HepG2 (cell line): ENCODE results near the gene B3GNT9. TPM values are rescaled to one million over a fixed set of nuclear protein-coding genes. Genes with fewer than 3 reads are reported as not detected.

Source experiments
- CBFB ChIP-seq: sonication (generic); formaldehyde crosslinking; IDR thresholded peaks from 2 replicates; pipeline ENCODE4 v1.4.0; 2020; ENCODE audit warnings: missing genetic modification reagents
- HNF4G ChIP-seq, 2 experiments: sonication (generic) in 1 of 2; formaldehyde crosslinking in 1 of 2; IDR thresholded peaks; 2 replicates each; pipeline versions ENCODE4 v1.4.0 to v1.6.1; 2011 to 2020; ENCODE audit warnings: borderline replicate concordance in 2 of 2, low read depth in 2 of 2, mild to moderate bottlenecking in 2 of 2, low read length in 1 of 2, missing genetic modification reagents in 1 of 2, moderate library complexity in 1 of 2
- KAT2B ChIP-seq: fragments of 150-350 bp; IDR thresholded peaks from 2 replicates; pipeline ENCODE4 v1.6.1; 2014; ENCODE audit warnings: low read depth, low read length, borderline replicate concordance
- MIER2 ChIP-seq: IDR thresholded peaks from 2 replicates; pipeline ENCODE4 v1.6.1; 2016; ENCODE audit warnings: missing biosample characterization, missing genetic modification reagents
- MTA1 ChIP-seq: sonication (generic); formaldehyde crosslinking; IDR thresholded peaks from 2 replicates; pipeline ENCODE4 v1.4.0; 2020; ENCODE audit warnings: missing genetic modification reagents, mild to moderate bottlenecking, borderline replicate concordance
- NFYC ChIP-seq: IDR thresholded peaks from 2 replicates; pipeline ENCODE4 v1.6.1; 2016; ENCODE audit warnings: missing genetic modification reagents, missing compliant biosample characterization
- POLR2G ChIP-seq: fragments of 200-400 bp; formaldehyde crosslinking; IDR thresholded peaks from 2 replicates; pipeline ENCODE4 v1.6.1; 2018; ENCODE audit warnings: mild to moderate bottlenecking, low read depth, low read length, moderate library complexity
- SMC3 ChIP-seq: IDR thresholded peaks from 2 replicates; pipeline ENCODE4 v1.6.1; 2011; ENCODE audit warnings: low read length, improper control_type of control experiment
- SNAPC4 ChIP-seq: sonication (generic); formaldehyde crosslinking; IDR thresholded peaks from 2 replicates; pipeline ENCODE4 v1.4.0; 2020; ENCODE audit warnings: mild to moderate bottlenecking, missing genetic modification reagents
- SNRNP70 ChIP-seq: fragments of 200-400 bp; formaldehyde crosslinking; IDR thresholded peaks from 2 replicates; pipeline ENCODE4 v1.6.1; 2017; ENCODE audit warnings: mild to moderate bottlenecking, low read depth, low read length, moderate library complexity
- TIGD3 ChIP-seq: sonication (generic); formaldehyde crosslinking; IDR thresholded peaks from 2 replicates; pipeline ENCODE4 v1.5.1; 2020; ENCODE audit warnings: mild to moderate bottlenecking, missing genetic modification reagents, borderline replicate concordance
- ZNF205 ChIP-seq: IDR thresholded peaks from 2 replicates; pipeline ENCODE4 v1.6.1; 2018; ENCODE audit warnings: missing biosample characterization, missing genetic modification reagents
- ZNF3 ChIP-seq: IDR thresholded peaks from 2 replicates; pipeline ENCODE4 v1.7.0; 2017; ENCODE audit warnings: inconsistent platforms
- polyA plus RNA-seq, 8 experiments: library from polyadenylated mRNA; depleted of rRNA in 3 of 8; stranded (reverse) in 7 of 8; unstranded in 1 of 8; fragments of >200 nt; fragmentation: Illumina TruSeq in 4 of 8; extraction: Trizol in 4 of 8; gene quantifications; 2 replicates each; pipeline versions ENCODE4 v1.2.1 to v1.2.3, GENCODE V29; 2011 to 2016; ENCODE audit warnings: low read depth in 4 of 8, missing spikeins in 1 of 8, mixed read lengths in 1 of 8; ENCODE audit not compliant: insufficient read depth in 1 of 8
- total RNA-seq, 5 experiments: library from RNA; depleted of rRNA; stranded (reverse); fragments of >200 nt; fragmentation: Illumina TruSeq; extraction: Trizol; gene quantifications; 2 replicates each; pipeline ENCODE4 v1.2.3, GENCODE V29; 2016; ENCODE audit warnings: low read depth in 1 of 5
- TF ChIP-seq, protein P1 (sequence below): sonication (generic); formaldehyde crosslinking; IDR thresholded peaks from 2 replicates; pipeline ENCODE4 v1.8.1; 2022; ENCODE audit warnings: mild to moderate bottlenecking, missing genetic modification reagents
- TF ChIP-seq, protein P2 (sequence below): sonication (generic); formaldehyde crosslinking; IDR thresholded peaks from 2 replicates; pipeline ENCODE4 v1.4.0; 2020; ENCODE audit warnings: missing genetic modification reagents, mild to moderate bottlenecking, borderline replicate concordance
- TF ChIP-seq, protein P3 (sequence below): sonication (generic); formaldehyde crosslinking; IDR thresholded peaks from 2 replicates; pipeline ENCODE4 v1.9.0; 2021; ENCODE audit warnings: missing genetic modification reagents, mild to moderate bottlenecking, borderline replicate concordance

B3GNT9 gene
- total and polyA plus RNA-seq, 2 of the 13 experiments (the other 11 are each of a cell fraction or from before 2014, with no cell fraction given), result 1.5 to 3.1 TPM

DNA sequence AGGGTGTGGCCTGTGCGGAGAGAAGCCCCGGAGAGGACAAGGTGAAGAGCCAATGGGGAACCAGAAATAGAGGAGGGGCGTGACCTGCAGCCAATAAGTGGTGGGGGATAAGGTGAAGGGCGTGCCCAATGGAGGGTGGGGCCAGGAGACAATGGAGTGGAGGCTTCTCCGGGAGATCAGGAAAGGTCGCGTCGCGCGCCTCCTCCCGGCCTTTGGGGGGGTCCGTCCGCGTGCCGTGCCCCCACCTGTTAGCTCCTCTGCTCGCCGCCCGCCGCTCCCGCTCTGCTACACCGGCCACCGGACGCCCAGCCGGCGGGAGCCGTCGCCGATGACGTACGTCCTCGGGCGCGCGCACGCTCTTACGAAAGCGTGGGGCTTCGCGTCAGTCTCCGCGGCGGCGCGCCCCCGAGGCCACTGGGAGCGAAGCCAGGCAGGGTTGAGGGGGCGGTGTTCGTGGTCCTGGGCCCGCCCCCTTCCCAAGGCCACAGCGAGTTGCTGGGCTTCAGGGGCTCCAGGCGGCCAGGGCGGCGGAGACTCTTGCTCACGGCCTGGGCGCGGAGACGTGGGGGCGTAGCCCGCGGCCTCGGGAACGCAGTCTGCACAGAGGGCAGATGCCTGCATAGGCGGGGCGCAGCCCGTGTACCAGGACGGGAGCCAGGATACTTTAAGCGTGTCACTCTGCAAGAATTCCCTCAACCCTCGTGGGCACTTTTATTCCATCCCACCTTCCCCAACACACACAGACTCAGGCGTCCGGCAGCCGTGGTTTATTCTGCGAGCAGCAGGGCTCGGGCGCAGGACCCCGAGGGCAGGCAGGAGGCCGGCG is 33.0 kb upstream of the B3GNT9 start, which contains the start of gene MATCAP1 (continued):
- no peak for TF ChIP-seq HNF4G (IDR thresholded peaks at IDR 0.05; ENCODE audit: borderline replicate concordance, low read depth, low read length)
- no peak for TF ChIP-seq HNF4G (CRISPR knock-in tag; IDR thresholded peaks at IDR 0.05; ENCODE audit: borderline replicate concordance, low read depth)
- TF ChIP-seq MTA1 (CRISPR knock-in tag), result 0 out of 2 replicates have a peak, but pooled peaks have one; percentile 76
- TF ChIP-seq, protein P1, sequence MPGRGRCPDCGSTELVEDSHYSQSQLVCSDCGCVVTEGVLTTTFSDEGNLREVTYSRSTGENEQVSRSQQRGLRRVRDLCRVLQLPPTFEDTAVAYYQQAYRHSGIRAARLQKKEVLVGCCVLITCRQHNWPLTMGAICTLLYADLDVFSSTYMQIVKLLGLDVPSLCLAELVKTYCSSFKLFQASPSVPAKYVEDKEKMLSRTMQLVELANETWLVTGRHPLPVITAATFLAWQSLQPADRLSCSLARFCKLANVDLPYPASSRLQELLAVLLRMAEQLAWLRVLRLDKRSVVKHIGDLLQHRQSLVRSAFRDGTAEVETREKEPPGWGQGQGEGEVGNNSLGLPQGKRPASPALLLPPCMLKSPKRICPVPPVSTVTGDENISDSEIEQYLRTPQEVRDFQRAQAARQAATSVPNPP (CRISPR knock-in tag), result no peak
- peak; percentile 96 for TF ChIP-seq NFYC (CRISPR knock-in tag)
- TF ChIP-seq, protein P2, sequence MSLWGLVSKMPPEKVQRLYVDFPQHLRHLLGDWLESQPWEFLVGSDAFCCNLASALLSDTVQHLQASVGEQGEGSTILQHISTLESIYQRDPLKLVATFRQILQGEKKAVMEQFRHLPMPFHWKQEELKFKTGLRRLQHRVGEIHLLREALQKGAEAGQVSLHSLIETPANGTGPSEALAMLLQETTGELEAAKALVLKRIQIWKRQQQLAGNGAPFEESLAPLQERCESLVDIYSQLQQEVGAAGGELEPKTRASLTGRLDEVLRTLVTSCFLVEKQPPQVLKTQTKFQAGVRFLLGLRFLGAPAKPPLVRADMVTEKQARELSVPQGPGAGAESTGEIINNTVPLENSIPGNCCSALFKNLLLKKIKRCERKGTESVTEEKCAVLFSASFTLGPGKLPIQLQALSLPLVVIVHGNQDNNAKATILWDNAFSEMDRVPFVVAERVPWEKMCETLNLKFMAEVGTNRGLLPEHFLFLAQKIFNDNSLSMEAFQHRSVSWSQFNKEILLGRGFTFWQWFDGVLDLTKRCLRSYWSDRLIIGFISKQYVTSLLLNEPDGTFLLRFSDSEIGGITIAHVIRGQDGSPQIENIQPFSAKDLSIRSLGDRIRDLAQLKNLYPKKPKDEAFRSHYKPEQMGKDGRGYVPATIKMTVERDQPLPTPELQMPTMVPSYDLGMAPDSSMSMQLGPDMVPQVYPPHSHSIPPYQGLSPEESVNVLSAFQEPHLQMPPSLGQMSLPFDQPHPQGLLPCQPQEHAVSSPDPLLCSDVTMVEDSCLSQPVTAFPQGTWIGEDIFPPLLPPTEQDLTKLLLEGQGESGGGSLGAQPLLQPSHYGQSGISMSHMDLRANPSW (CRISPR knock-in tag), result peak; percentile 87; the same call in 1 of the 2 replicates
- no peak for TF ChIP-seq KAT2B
- 0 out of 2 replicates have a peak, but pooled peaks have one; percentile 21 for TF ChIP-seq TIGD3 (CRISPR knock-in tag)
- TF ChIP-seq, protein P3, sequence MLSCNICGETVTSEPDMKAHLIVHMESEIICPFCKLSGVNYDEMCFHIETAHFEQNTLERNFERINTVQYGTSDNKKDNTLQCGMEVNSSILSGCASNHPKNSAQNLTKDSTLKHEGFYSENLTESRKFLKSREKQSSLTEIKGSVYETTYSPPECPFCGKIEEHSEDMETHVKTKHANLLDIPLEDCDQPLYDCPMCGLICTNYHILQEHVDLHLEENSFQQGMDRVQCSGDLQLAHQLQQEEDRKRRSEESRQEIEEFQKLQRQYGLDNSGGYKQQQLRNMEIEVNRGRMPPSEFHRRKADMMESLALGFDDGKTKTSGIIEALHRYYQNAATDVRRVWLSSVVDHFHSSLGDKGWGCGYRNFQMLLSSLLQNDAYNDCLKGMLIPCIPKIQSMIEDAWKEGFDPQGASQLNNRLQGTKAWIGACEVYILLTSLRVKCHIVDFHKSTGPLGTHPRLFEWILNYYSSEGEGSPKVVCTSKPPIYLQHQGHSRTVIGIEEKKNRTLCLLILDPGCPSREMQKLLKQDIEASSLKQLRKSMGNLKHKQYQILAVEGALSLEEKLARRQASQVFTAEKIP (CRISPR knock-in tag), result no peak
- TF ChIP-seq SNAPC4 (CRISPR knock-in tag), result no peak
- peak; percentile 37; the same call in 1 of the 2 replicates for TF ChIP-seq CBFB (CRISPR knock-in tag)
- TF ChIP-seq POLR2G, result peak; percentile 79
- TF ChIP-seq MIER2 (CRISPR knock-in tag), result peak; percentile 91
- TF ChIP-seq ZNF205 (CRISPR knock-in tag), result peak; percentile 74
- TF ChIP-seq ZNF3, result no peak
- TF ChIP-seq SNRNP70, result no peak
- no peak for TF ChIP-seq SMC3
